GM21529 (cell line): Measurements from ENCODE around the gene SURF6.
"Not testable (repeated sequence)": the region's sequence is repeated elsewhere in the genome, so short reads cannot be mapped to it uniquely, and the experiment has no call there.

Experiments used
- ATAC-seq: cut with Tn5 transposase; IDR thresholded peaks from one replicate; pipeline ENCODE4 v1.9.1; 2021; ENCODE audit not compliant: unreplicated experiment

Gene SURF6

GRCh38 chr9:133301253-133302230, 34.4 kb downstream of the SURF6 start:
- no peak for ATAC-seq

GRCh38 chr9:133299996-133300395, 36.0 kb downstream of the SURF6 start:
- ATAC-seq, result not testable (repeated sequence)

GRCh38 chr9:133294257-133294656, 41.7 kb downstream of the SURF6 start:
- ATAC-seq, result no peak

GRCh38 chr9:133290751-133291302, 45.2 kb downstream of the SURF6 start:
- no peak for ATAC-seq

GRCh38 chr9:133286523-133286922, 49.5 kb downstream of the SURF6 start:
- no peak for ATAC-seq

GRCh38 chr9:133285252-133285775, 50.7 kb downstream of the SURF6 start:
- no peak for ATAC-seq

GRCh38 chr9:133284362-133284761, 51.6 kb downstream of the SURF6 start:
- ATAC-seq, result no peak

GRCh38 chr9:133283255-133284032, 52.5 kb downstream of the SURF6 start:
- not testable (repeated sequence) for ATAC-seq

- ATAC-seq, result no peak
Measured at GRCh38 chr9:133282464-133283238, 53.3 kb downstream of the SURF6 start.

- ATAC-seq, result no peak
Measured at GRCh38 chr9:133280392-133280791, 55.6 kb downstream of the SURF6 start.
